GM18909 (cell line): ENCODE results near the gene RGS19.

Source experiments
- ATAC-seq: cut with Tn5 transposase; IDR thresholded peaks from one replicate; pipeline ENCODE4 v1.9.1; 2021; ENCODE audit warnings: mild to moderate bottlenecking; ENCODE audit not compliant: unreplicated experiment, poor library complexity

RGS19 gene

DNA sequence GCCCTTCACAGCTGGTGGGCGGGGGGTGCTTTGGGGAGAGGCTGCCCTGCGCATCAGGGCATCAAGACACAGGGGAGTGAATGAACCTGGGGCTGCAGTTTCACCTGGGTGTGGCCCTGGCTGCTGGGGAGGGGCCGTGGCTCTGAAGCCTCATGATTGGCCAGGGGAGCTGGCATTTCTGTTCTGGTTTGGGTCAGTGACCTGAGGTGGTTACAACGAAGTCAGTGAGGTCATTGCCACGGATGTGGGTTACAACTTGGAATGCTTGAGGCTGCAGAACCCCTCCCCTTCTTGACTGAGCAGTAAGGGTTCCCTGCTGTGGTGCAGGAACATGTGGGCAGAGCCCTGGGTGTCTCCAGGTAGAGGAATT is 13.4 kb downstream of the RGS19 start:
- peak; percentile 51 for ATAC-seq

GRCh38 chr20:64065062-64065973 is 14.0 kb downstream of the RGS19 start:
- ATAC-seq, result no peak

DNA sequence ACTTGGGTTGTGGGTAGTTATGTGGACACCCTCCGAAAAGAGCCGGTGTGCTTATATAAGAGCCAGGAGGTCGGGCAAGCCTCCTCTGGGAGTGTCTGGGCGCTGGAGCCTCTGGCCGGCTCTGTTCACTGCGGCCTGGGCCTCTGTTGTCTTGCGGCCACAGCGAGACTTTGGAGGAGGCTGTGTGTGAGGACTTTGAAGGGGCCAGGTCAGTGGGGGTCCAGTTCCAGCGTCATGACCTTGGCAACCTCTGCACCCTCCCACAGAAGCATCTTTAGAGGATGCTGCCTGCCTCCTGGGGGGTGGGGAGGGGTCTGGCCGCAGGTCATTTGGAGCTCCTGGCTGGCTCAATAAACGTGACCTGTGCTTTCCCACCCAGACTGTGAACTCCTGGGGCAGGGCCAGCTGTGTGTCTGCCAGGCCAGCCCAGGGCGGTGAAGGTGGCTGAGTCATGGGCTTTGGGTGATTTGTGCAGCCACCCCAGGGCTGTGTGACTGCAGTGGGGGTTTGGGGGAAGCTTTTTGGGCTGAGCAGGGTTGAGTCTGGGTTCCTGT is 15.1 kb downstream of the RGS19 start:
- no peak for ATAC-seq

DNA sequence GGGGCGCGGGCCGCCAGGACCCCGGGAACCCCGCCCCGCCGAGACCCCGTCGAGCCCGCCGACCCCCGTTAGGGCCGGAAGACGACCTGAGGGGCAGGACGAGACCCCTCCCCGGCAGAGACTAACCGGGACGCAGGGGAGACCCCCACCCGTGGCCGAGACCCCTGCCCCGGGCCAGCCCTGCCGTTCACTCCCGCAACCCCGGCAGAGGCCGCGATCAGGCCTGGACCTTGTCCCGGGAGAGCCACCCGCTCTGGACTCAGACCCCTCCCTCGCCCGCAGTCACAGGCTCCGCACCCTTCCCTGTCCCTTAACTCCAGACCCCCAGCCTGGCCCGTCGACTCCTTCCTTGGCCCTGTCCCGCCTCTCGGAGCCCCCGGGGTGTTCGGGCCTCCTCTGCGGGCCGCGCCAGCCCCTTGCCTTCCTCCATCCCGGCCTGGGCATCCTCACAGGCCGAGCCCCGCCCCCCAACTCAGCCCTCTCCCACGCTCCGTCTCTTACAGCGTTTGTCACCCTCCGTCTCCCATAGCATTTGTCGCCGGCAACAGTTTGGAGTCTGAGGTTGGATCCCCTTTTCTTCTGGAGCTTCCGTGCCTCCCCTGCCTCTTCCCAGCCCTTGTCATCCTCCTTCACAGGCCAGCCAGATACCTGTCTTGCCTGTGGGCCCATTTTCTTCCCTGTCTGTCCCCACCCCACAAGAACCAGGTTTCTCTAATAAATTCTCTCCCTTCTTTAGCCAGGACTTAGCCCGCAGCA is 15.8 kb downstream of the RGS19 start:
- peak; percentile 0 for ATAC-seq

DNA sequence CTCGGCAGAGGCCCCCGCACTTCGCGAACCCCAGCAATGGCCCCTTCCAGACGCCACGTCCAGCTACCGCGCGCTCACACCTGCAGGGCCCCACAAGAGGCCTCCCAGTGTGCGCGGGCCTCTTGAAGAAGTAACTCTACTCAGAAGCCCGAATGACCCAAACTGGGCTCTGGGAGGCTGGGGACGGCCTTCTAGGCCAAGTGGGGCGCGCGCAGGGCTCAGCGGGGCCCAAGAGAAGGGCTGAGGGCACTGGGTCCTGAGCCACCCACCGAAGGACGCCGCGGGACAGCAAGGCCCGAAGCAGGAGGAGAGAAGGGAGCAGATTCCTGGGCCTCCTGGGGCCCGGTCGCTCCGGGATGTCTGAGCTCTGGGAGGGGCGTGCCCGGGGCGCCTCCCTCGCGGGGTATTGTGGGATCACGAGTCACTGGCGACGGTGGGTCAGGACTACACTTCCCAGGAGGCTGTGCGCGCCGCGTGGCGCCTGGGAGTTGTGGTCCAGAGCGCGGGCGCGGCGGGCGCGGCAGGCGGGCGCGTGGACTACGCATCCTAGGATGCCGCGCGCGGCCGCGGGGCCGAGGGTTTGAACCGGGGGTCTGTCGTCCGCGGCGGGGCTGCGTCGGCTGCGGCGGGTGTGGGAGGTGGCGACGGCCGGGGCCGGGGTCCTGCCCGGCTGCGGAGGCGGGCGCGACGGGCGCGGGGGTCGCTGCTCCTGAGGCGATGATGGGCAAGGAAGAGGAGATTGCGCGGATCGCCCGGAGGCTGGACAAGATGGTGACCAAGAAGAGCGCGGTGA is 16.5 kb downstream of the RGS19 start, which contains the start of gene TCEA2:
TCEA2 (plus strand) TSS at position 603 of the 793 bp plus-strand sequence; CDS start at position 718, 115 bp downstream.
- ATAC-seq, result peak; percentile 77

DNA sequence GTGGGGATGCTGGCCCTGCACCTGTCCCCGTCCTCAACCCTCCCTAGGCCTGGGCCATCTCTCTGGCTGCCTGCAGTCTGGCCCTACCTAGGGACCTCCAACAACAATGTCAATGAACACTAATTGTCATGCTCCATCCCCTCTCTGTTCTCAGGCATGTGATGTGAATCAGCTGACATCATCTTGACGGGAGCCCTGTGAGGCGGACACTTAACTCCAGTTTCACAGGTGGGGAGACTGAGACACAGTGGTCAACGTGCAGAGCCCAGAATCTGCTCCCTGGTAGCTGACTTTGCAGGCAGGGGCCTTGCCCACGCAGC is 17.1 kb downstream of the RGS19 start:
- ATAC-seq, result no peak

GRCh38 chr20:64058536-64058935 is 20.8 kb downstream of the RGS19 start:
- ATAC-seq, result no peak

DNA sequence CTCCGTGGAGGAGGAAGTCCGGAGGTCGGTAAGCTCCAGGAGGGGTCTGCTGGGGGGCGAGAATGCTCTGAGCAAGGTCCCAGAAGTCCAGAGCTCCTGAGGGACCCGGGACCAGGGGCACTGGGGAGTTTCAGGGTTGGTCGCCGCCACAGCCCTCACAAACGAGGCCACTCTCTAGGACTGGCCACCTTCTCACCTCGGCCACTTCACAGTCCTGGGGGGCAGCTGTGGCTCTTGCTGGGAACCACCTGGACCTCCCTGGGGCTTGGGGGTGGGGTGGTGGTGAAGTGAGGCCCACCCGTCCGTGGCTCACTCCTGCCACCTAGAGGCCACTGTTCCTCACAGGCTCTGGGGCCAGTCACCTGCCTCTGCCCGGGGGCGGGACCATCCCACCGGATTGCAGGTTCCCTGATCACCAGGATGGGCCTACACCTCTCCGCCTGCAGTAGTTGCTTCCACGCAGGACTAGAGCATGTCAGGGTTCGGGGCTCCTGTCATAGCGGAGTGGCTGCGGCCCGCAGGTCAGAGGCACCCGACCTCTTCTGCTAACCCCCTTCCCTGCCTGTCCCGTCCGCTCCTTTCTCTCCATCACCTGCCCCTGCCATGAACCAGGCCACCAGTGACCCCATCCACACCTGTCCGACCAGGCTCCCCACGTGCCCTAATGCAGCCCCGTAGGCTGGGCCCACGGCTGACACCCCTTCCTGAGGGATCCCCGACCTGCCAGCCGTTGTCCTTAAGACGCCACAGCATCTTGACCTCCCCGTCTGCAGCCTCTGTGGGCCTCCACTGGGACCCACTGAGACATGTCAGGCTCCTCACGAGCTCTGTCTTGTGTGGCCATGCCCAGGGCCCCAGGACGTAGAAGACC is 21.5 kb downstream of the RGS19 start:
- no peak for ATAC-seq

DNA sequence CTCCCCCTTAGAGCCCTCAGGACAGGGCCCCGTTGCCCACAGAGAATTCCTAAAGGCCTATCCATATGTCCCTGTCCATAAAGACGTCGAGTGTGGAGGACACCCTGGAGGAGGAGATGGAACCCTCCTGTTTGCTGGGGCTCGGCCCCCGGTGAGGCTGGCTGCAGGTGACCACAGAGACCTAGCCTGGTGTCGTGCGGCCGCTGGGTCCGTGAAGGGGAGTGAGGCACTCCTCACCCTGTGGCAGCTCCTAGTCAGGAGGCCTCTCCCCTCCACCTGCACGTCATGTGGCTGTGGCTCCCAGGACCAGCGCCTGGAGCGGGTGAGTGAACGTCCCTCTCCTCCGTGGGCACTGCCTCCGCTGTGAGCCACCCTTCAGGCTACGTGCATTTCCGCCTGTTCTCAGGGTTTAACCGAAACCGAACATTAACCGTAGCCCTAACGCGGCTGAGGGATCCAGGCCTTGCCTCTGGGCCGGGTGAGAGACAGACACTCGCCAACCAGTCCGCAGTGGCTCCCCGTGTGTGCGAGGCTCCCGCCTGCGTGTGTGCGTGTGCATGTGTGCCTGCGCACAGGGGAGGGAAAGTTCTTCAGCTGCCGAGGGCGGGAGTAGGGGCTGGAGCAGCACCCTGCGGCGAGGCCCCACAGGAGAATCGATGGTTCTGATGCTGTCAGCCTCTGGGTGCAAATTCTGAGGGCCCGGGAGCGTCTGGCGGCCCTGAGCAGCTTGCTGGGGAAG is 22.3 kb downstream of the RGS19 start:
- no peak for ATAC-seq

GRCh38 chr20:64056639-64056888 is 22.8 kb downstream of the RGS19 start:
- no peak for ATAC-seq

DNA sequence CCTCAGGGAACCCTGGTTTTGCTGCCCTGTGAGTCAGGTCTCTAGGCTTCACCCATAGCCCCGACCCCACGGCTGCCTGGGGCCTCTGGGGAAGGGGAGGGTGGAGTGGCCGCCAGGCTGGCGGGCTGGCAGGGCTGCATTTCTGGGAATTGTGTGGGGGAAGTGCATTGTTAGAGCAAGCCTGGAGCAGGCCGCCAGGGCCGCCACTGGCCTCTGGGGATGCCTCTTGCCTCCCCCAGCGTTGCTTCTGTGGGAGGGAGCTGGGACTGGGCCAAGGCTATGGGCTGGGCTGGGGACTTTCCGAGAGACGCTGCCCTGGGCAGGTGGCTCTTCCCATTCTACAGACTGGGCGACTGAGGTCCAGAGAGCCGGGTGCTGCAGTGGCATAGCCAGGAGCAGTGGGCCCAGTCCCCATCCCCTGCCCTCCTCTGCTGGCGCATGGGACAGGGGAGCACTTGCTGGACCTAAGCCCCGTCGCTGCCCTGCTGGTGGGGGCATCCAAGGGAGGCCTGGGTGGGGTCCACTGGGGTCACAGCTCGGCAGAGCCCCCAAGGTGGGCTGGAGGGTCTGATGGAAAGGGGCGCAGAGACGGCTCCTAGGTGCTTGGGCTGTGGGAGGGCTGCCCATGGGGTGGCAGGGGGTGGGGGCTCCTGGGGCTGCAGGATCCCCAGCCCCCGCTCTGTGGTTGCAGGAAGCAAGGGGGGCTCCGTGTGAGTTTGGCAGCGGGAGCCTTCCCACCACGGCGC is 23.3 kb downstream of the RGS19 start:
- no peak for ATAC-seq

DNA sequence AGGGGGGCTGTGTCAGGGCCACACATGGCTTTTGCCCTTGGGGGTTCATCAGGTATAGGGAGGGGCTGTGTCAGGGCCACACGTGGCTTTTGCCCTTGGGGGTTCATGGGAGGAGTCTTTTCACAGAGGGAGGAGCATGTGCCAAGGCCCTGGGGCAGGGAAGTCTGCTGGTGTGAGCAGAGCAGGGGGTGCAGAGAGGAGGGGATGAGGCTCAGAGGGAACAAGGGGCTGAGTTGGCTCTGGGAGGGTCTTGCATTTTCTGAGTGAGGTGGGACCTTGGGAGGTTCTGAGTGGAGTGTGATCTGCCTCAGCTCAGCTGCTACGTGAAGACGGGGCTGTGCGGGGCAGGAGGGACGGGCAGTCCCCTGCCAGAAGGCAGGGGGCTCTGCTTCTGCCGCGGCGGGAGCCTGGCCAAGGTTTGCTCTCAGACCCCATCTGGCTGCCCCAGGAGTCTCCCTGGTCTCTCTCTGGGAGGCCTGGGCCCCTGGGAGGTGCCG is 23.9 kb downstream of the RGS19 start:
- no peak for ATAC-seq

DNA sequence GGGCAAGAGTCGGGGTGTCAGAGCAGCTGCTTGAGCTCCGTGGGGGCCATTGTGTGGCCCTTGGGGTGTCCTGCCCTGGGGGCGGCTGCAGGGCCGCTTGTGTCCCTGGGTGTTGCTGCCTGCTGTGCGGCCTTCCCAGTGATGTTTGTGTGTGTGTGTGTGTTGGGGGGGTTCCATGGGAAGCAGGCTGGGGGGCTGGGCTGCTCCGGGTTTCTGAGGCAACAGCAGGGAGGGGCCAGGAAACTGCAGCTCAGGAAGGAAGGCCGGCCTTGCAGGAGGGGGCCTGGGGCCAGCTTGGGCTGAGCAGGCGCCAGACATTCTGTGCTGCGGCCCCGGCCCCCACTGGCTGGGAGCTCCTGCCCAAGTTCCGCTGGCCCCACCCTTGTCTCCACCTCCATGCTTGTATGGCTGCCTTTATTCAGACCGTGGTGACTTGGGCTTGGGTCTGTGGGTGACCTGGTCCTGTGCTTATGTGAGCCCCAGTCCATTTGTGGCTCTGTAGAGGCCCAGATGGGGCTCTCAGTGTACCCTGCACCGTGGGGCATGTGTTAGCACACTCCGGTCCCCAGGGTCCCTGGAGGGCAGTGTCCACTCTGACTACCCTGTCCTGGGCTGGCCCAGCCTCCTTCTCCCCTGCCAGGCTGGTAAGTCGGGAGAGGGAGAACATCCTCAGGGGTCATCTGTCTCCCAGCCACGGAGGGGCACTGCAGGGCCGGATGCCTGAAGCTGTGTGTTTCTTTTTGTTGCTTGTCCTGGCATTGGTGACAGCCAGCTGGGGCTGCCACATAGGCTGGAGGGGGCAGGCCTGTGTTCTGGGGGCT is 25.3 kb downstream of the RGS19 start:
- ATAC-seq, result no peak

DNA sequence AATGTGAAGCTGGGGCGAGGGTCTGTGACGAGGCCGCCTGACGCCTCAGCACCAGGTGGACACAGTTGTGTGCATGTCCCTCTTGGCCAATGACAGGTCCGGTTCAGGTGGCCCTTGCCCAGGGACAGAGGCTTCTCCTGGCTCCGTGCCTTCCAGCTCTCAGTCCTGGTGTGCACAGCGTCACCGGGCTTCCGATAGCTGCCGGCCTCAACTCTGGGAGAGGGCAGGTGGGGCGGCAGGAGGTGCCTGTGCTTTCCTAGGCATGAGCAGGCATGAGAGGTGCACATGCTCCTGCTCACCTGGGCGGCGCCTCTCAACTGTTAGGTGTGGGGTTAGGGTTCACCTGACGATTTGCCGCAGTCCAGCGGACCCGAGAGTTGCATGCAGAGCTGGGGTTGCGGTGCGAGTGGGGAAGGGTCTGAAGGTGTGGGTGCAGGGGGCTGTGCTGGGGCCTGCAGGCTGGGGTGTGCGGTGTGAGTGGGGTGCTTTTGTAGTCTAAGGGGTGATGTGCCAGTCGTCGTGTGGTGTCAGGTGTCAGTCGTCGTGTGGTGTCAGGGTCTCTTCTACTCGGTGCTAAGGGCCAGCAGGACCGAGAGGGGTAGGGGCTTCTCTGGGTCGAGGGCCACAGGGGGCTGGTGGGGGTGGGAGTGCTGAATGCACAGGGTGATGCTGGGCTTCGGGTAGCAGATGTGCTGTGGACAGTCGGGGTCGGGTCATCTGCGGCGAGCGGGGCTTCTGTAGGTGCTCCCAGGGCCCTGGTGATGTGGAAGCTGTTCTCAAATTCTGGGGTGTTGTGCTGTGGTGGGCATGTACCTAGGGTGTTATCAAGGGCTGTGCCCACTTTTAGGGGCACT is 26.1 kb downstream of the RGS19 start:
- no peak for ATAC-seq

GRCh38 chr20:64052326-64052722 is 27.0 kb downstream of the RGS19 start:
- no peak for ATAC-seq

- ATAC-seq, result no peak
Observed at GRCh38 chr20:64051561-64052325, 27.6 kb downstream of the RGS19 start.
